T-helper 1 cell (primary cell): ENCODE data around the gene CLSTN1.

Experiments
- DNase-seq, 5 donors: peaks; one replicate each; pipeline ENCODE4 v3.0.0-alpha.2; 2012 to 2020
- total RNA-seq, 4 donors: gene quantifications; one replicate each; lab custom pipeline; 2026; lab: John Stamatoyannopoulos, UW

Gene CLSTN1
- 138 to 168 (median 149) reads per million in 4 donors for total RNA-seq

- DNase-seq, result peak; percentile 79 to 89 (median 85)
Measured at GRCh38 chr1:9823943-9824701, at the start of gene CLSTN1. Gene CLSTN1 (minus strand): TSS chr1:9823965. CDS start chr1:9823733, 232 bp downstream.

GRCh38 chr1:9873385-9873784, 49.6 kb upstream of the CLSTN1 start:
- DNase-seq, result no peak

- no peak for DNase-seq
Measured at GRCh38 chr1:9872430-9873165, 48.8 kb upstream of the CLSTN1 start.

- no peak for DNase-seq
Measured at GRCh38 chr1:9871707-9872425, 48.1 kb upstream of the CLSTN1 start.

GRCh38 chr1:9871021-9871420, 47.3 kb upstream of the CLSTN1 start:
- DNase-seq, result no peak

- no peak for DNase-seq
Measured at GRCh38 chr1:9870572-9870971, 46.8 kb upstream of the CLSTN1 start.

GRCh38 chr1:9869831-9870251, 46.1 kb upstream of the CLSTN1 start:
- DNase-seq, result no peak

GRCh38 chr1:9868244-9868590, 44.5 kb upstream of the CLSTN1 start:
- no peak for DNase-seq

GRCh38 chr1:9867408-9868243, 43.9 kb upstream of the CLSTN1 start:
- peak; percentile 66 to 89 (median 80) for DNase-seq

GRCh38 chr1:9866836-9867235, 43.1 kb upstream of the CLSTN1 start:
- DNase-seq, result no peak

GRCh38 chr1:9865724-9866123, 42.0 kb upstream of the CLSTN1 start:
- no peak for DNase-seq

- DNase-seq, result no peak
Measured at GRCh38 chr1:9863371-9863770, 39.6 kb upstream of the CLSTN1 start.

GRCh38 chr1:9861360-9861759, 37.6 kb upstream of the CLSTN1 start:
- no peak for DNase-seq

- DNase-seq, result no peak
Measured at GRCh38 chr1:9860887-9861286, 37.1 kb upstream of the CLSTN1 start.

GRCh38 chr1:9859281-9860014, 35.7 kb upstream of the CLSTN1 start:
- no peak for DNase-seq

GRCh38 chr1:9858293-9859035, 34.7 kb upstream of the CLSTN1 start:
- no peak for DNase-seq

GRCh38 chr1:9855186-9855585, 31.4 kb upstream of the CLSTN1 start:
- DNase-seq, result no peak

GRCh38 chr1:9853249-9853595, 29.5 kb upstream of the CLSTN1 start:
- DNase-seq, result no peak

- DNase-seq, result no peak
Measured at GRCh38 chr1:9852410-9853248, 28.9 kb upstream of the CLSTN1 start.

GRCh38 chr1:9852004-9852403, 28.2 kb upstream of the CLSTN1 start:
- no peak for DNase-seq
